Spleen (tissue), 7 donors: ENCODE data around the gene MRPS33.

Experiments used
- CTCF ChIP-seq, 11 experiments: fragments of 200-600 bp in 7 of 11; fragments of 450-650 bp in 4 of 11; sonication (generic) in 4 of 11; IDR thresholded peaks in 8 of 11; conservative IDR thresholded peaks in 3 of 11; 1 replicate in 7 of 11; 2 replicates in 4 of 11; pipeline versions ENCODE4 v1.4.0 to v1.8.0; 2016 to 2021; ENCODE audit warnings: antibody characterized with exemption in 11 of 11, inconsistent platforms in 4 of 11, mild to moderate bottlenecking in 1 of 11
- POLR2A ChIP-seq, 3 donors: fragments of 450-650 bp; IDR thresholded peaks; one replicate each; pipeline ENCODE4 v1.5.1; 2017; ENCODE audit warnings: antibody characterized with exemption in 3 of 3, mild to moderate bottlenecking in 1 of 3
- donor health status: DM: no; HTN: no; CAD: no; lungs with moderate emphysema.
- donor health status: DM: no; HTN: no; CAD: no.
- donor health status: DM: no; HTN: no; CAD: no.

- no peak for TF ChIP-seq CTCF (IDR thresholded peaks at IDR 0.05 in 8 of 11, conservative IDR thresholded peaks at IDR 0.05 in 3 of 11)
- no peak for TF ChIP-seq POLR2A (IDR thresholded peaks at IDR 0.05)
These were observed 22.3 kb downstream of the MRPS33 start for GRCh38 chr7:140992422-140992821.
